VCaP (cell line): ENCODE measurements around the gene TAOK1.

ENCODE experiments used
- H3K27ac ChIP-seq: fragments of 450-650 bp; 2 replicates; pipeline ENCODE4 v1.5.1; 2017
- CTCF ChIP-seq: fragments of 450-650 bp; conservative IDR thresholded peaks from 2 replicates; pipeline ENCODE4 v1.5.1; 2017; ENCODE audit warnings: mild to moderate bottlenecking, moderate library complexity

TAOK1 gene

DNA sequence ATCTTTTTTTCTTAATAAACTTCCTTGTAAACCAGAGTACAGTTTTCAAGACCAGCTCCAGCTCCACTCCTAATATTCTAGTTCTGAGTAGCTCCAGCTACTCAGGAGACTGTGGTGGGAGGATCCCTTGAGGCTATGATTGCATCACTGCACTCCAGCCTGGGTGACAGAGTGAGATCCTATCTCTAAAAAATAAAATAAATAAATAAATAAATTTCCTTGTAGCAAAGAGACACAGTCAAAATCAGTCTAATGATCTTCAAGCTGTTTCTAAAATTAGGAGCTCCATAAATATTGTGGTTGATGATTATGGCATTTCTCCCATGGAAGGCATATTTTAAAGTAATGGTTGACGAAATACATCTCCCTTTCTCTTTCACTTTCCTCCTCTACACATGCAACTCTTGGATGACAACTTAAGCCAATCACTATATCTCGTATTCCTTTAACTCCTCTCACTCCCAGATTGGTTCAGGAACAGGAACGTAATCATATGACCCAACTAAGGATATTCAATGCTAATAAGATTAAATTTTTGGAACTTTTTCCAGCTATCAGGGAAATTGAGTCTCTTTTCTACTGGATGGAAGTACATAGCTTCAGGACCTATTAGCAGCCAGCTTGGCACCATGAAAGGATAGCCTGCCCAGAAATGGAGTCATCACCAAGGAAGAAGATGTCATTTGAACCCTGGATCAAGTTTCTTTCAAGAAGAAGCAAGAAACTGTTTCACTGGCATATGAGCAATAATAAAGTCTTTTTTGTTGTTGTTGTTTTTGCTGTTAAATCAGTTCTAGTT, 42.1 kb upstream of the TAOK1 start:
- no peak for TF ChIP-seq CTCF
- H3K27ac ChIP-seq = no peak overlapping the region

- H3K27ac ChIP-seq = no peak overlapping the region
- no peak for TF ChIP-seq CTCF
Observed at GRCh38 chr17:29349409-29349808, 40.8 kb upstream of the TAOK1 start.

DNA sequence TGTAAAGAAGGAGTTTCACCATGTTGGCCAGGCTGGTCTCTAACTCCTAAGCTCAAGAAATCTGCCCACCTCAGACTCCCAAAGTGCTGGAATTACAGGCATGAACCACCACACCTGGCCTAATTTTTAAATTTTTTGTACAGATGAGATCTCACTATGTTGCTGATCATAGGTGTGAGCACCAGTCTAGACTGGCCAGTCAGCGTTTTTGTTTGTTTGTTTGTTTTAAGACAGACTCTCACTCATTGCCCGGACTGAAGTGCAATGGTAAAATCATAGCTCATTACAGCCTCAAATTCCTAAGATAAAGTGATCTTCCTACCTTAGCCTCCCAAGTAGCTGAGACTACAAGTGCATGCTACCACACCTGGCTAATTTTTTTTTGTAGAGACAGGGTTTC, 38.0 kb upstream of the TAOK1 start:
- H3K27ac ChIP-seq = no peak overlapping the region
- TF ChIP-seq CTCF = no peak

- H3K27ac ChIP-seq = no peak overlapping the region
- TF ChIP-seq CTCF = no peak
Observed at GRCh38 chr17:29357232-29357631, 32.9 kb upstream of the TAOK1 start.

- H3K27ac ChIP-seq = no peak overlapping the region
- no peak for TF ChIP-seq CTCF
Observed at GRCh38 chr17:29357821-29358232, 32.3 kb upstream of the TAOK1 start.

DNA sequence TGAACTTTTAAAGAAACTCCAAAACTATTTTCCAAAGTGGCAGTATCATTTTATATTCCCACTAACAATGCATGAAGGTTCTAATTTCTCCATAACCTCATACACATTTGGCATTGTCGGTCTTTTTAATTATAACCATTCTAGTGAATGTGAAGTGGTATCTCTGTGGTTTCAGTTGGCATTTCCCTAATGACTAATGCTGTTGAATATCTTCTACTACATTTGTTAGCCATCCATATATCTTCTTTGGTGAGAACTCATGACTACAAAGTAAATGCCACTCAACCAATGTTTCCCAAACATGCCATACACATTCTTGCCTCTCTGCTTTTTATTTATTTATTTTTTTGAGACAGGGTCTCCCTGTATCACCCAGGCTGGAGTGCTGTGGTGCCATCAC, 31.7 kb upstream of the TAOK1 start:
- no peak for TF ChIP-seq CTCF
- no peak overlapping the region for H3K27ac ChIP-seq

DNA sequence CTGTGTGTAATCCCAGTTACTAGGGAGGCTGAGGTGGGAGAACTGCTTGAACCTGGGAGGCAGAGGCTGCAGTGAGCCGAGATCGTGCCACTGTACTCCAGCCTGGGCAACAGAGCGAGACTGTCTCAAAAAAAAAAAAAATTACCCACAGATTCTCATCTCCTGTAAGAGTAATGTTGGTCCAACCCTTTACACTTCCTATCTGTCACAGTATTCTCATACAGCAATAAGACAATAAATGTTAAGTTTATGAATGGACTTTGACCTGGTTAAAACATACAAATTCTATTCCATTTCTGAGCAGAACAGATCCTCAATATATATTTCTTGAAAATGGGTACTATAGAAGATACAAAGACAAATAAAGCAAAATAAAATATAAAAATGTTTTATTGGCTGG, 30.4 kb upstream of the TAOK1 start:
- no peak overlapping the region for H3K27ac ChIP-seq
- no peak for TF ChIP-seq CTCF
